D341Med (cell line): ENCODE measurements around the gene FOXJ3.
A peak's percentile ranks its signal among the peaks of the same experiment; 100 is the strongest.

Experiments
- DNase-seq: peaks from one replicate; pipeline ENCODE4 v3.0.0; 2012; ENCODE audit warnings: low spot score

The FOXJ3 gene

GRCh38 chr1:42334240-42335049, 590 bp downstream of the FOXJ3 start:
- peak; percentile 71 for DNase-seq

- no peak for DNase-seq
These were observed 1.3 kb downstream of the FOXJ3 start for GRCh38 chr1:42333662-42334239.

- no peak for DNase-seq
These were observed 2.2 kb downstream of the FOXJ3 start for GRCh38 chr1:42332877-42333276.

- DNase-seq, result no peak
These were observed 4.8 kb downstream of the FOXJ3 start for GRCh38 chr1:42330215-42330614.

GRCh38 chr1:42328916-42329496, 6.0 kb downstream of the FOXJ3 start:
- no peak for DNase-seq

- DNase-seq, result no peak
These were observed 6.9 kb downstream of the FOXJ3 start for GRCh38 chr1:42328047-42328625.

- DNase-seq, result no peak
These were observed 10.0 kb downstream of the FOXJ3 start for GRCh38 chr1:42325014-42325402.

- DNase-seq, result no peak
These were observed 10.5 kb downstream of the FOXJ3 start for GRCh38 chr1:42324398-42325013.

- DNase-seq, result no peak
These were observed 11.5 kb downstream of the FOXJ3 start for GRCh38 chr1:42323551-42323950.

- no peak for DNase-seq
These were observed 12.5 kb downstream of the FOXJ3 start for GRCh38 chr1:42322577-42322976.

GRCh38 chr1:42321731-42322130, 13.3 kb downstream of the FOXJ3 start:
- no peak for DNase-seq

GRCh38 chr1:42320708-42321107, 14.3 kb downstream of the FOXJ3 start:
- no peak for DNase-seq

GRCh38 chr1:42319871-42320484, 15.1 kb downstream of the FOXJ3 start:
- DNase-seq, result no peak

- no peak for DNase-seq
These were observed 15.7 kb downstream of the FOXJ3 start for GRCh38 chr1:42319128-42319851.

- DNase-seq, result no peak
These were observed 16.4 kb downstream of the FOXJ3 start for GRCh38 chr1:42318601-42319000.

- no peak for DNase-seq
These were observed 17.7 kb downstream of the FOXJ3 start for GRCh38 chr1:42317308-42317707.

GRCh38 chr1:42316292-42316691, 18.7 kb downstream of the FOXJ3 start:
- no peak for DNase-seq

GRCh38 chr1:42315500-42315899, 19.5 kb downstream of the FOXJ3 start:
- no peak for DNase-seq

- DNase-seq, result no peak
These were observed 21.1 kb downstream of the FOXJ3 start for GRCh38 chr1:42313970-42314369.

- DNase-seq, result no peak
These were observed 22.3 kb downstream of the FOXJ3 start for GRCh38 chr1:42312576-42313212.

GRCh38 chr1:42311897-42312296, 23.1 kb downstream of the FOXJ3 start:
- DNase-seq, result no peak
